Nephron progenitor cell (in vitro differentiated cells): ENCODE results near the gene IFNA2.
"Not testable (repeated sequence)": the region's sequence is repeated elsewhere in the genome, so short reads cannot be mapped to it uniquely, and the experiment has no call there.

Experiments
- DNase-seq: peaks from one replicate; pipeline ENCODE4 v3.0.0; 2021
- H3K27ac Mint-ChIP-seq: 2 replicates; pipeline ENCODE4 v1.8.0; 2021; ENCODE audit warnings: mild to moderate bottlenecking, moderate library complexity, mixed read lengths
- H3K27me3 Mint-ChIP-seq: 2 replicates; pipeline ENCODE4 v1.8.0; 2021; ENCODE audit warnings: mild to moderate bottlenecking, low read depth, mixed read lengths; ENCODE audit not compliant: poor library complexity
- H3K36me3 Mint-ChIP-seq: 2 replicates; pipeline ENCODE4 v1.8.0; 2021; ENCODE audit warnings: low read depth, mixed read lengths
- H3K4me1 Mint-ChIP-seq: 2 replicates; pipeline ENCODE4 v1.8.0; 2021; ENCODE audit warnings: mixed read lengths
- H3K4me3 Mint-ChIP-seq: 2 replicates; pipeline ENCODE4 v1.8.0; 2021; ENCODE audit warnings: mild to moderate bottlenecking, moderate library complexity, mixed read lengths
- H3K9me3 Mint-ChIP-seq: 2 replicates; pipeline ENCODE4 v1.8.0; 2021; ENCODE audit warnings: mild to moderate bottlenecking, moderate library complexity, mixed read lengths
- CTCF ChIP-seq: fragments of 200-600 bp; sonication (generic); IDR thresholded peaks from 2 replicates; pipeline ENCODE4 v1.5.0; 2021; ENCODE audit warnings: antibody characterized with exemption

Gene IFNA2

GRCh38 chr9:21392270-21392669 is 7.1 kb upstream of the IFNA2 start:
- Mint-ChIP-seq H3K9me3 (no peaks in the 10 kb centered on the region), H3K4me1 (peaks cover 9% of the 10 kb centered on the region), H3K27me3 (peaks cover 42% of the 10 kb centered on the region), H3K27ac (no peak overlapping the region), H3K4me3 (no peak overlapping the region), H3K36me3 (no peaks in the 10 kb centered on the region)
- DNase-seq: no peak
- peak; percentile 31 for TF ChIP-seq CTCF

- TF ChIP-seq CTCF: no peak
- Mint-ChIP-seq H3K4me3 (no peak overlapping the region), H3K4me1 (peaks cover 19% of the 10 kb centered on the region), H3K36me3 (no peaks in the 10 kb centered on the region), H3K27me3 (peaks cover 19% of the 10 kb centered on the region), H3K27ac (no peak overlapping the region), H3K9me3 (no peaks in the 10 kb centered on the region)
- no peak for DNase-seq
Observed at GRCh38 chr9:21383627-21384026, 1.6 kb downstream of the IFNA2 start.

GRCh38 chr9:21381448-21382339 is 3.5 kb downstream of the IFNA2 start:
- H3K27me3 Mint-ChIP-seq: peaks cover 20% of the 10 kb centered on the region
- peaks cover 19% of the 10 kb centered on the region for H3K4me1 Mint-ChIP-seq
- H3K4me3 Mint-ChIP-seq: no peak overlapping the region
- DNase-seq: no peak
- no peak overlapping the region for H3K27ac Mint-ChIP-seq
- no peak for TF ChIP-seq CTCF
- peaks cover 4% of the 10 kb centered on the region for H3K9me3 Mint-ChIP-seq
- no peaks in the 10 kb centered on the region for H3K36me3 Mint-ChIP-seq

- H3K4me1 Mint-ChIP-seq, H3K36me3 Mint-ChIP-seq, H3K9me3 Mint-ChIP-seq, DNase-seq, H3K4me3 Mint-ChIP-seq, H3K27ac Mint-ChIP-seq, H3K27me3 Mint-ChIP-seq: not testable (repeated sequence)
Observed at GRCh38 chr9:21371467-21371866, 13.7 kb downstream of the IFNA2 start.

GRCh38 chr9:21367957-21368356 is 17.2 kb downstream of the IFNA2 start, which contains the start of gene IFNA13:
Gene IFNA13 (minus strand): TSS chr9:21368057. CDS start chr9:21368010, 47 bp downstream.
- DNase-seq: no peak
- Mint-ChIP-seq H3K9me3 (no peaks in the 10 kb centered on the region), H3K36me3 (no peaks in the 10 kb centered on the region), H3K4me1 (no peaks in the 10 kb centered on the region), H3K27me3 (peaks cover 16% of the 10 kb centered on the region), H3K27ac (no peak within 1 kb of the TSS), H3K4me3 (no peak within 1 kb of the TSS)
- no peak for TF ChIP-seq CTCF

- H3K9me3 Mint-ChIP-seq, DNase-seq, H3K36me3 Mint-ChIP-seq, H3K4me3 Mint-ChIP-seq, H3K4me1 Mint-ChIP-seq, H3K27ac Mint-ChIP-seq: not testable (repeated sequence)
- H3K27me3 Mint-ChIP-seq: peaks cover 16% of the 10 kb centered on the region
Observed at GRCh38 chr9:21367169-21367568, 18.0 kb downstream of the IFNA2 start.

- Mint-ChIP-seq H3K27ac (no peak overlapping the region), H3K36me3 (no peaks in the 10 kb centered on the region), H3K4me1 (peaks cover 9% of the 10 kb centered on the region), H3K9me3 (no peaks in the 10 kb centered on the region), H3K4me3 (no peak overlapping the region), H3K27me3 (peaks cover 16% of the 10 kb centered on the region)
- no peak for TF ChIP-seq CTCF
- no peak for DNase-seq
Observed at GRCh38 chr9:21362287-21362686, 22.9 kb downstream of the IFNA2 start.
